GM23338 (cell line): ENCODE measurements around the gene ERC2. TPM values are rescaled to one million over a fixed set of nuclear protein-coding genes. Genes with fewer than 3 reads are reported as not detected.

Experiments
- ATAC-seq: fragments of 200-7000 bp; cut with Tn5 transposase; 3 replicates; pipeline ENCODE4 v1.9.1; 2020
- DNase-seq: peaks from one replicate; pipeline ENCODE4 v3.0.0-alpha.2; 2015; ENCODE audit warnings: low spot score
- H2AFZ ChIP-seq: fragments of 200-600 bp; sonication (generic); 2 replicates; pipeline ENCODE4 v1.8.0; 2016; ENCODE audit warnings: antibody characterized with exemption, mild to moderate bottlenecking, moderate library complexity
- H3F3A ChIP-seq: fragments of 200-600 bp; sonication (generic); replicated peaks from 2 replicates; pipeline ENCODE4 v1.8.0; 2017; ENCODE audit warnings: antibody characterized with exemption, mixed run types, low read depth
- H3K27ac ChIP-seq: fragments of 200-600 bp; sonication (generic); 2 replicates; pipeline ENCODE4 v1.6.1; 2016; ENCODE audit warnings: low read depth
- H3K27me3 ChIP-seq: fragments of 200-600 bp; sonication (generic); 2 replicates; pipeline ENCODE4 v1.8.0; 2016; ENCODE audit warnings: mild to moderate bottlenecking, mixed run types, moderate library complexity; ENCODE audit not compliant: insufficient read depth
- H3K36me3 ChIP-seq: fragments of 200-600 bp; sonication (generic); 2 replicates; pipeline ENCODE4 v1.8.0; 2016; ENCODE audit warnings: mild to moderate bottlenecking; ENCODE audit not compliant: insufficient read depth
- H3K4me1 ChIP-seq: fragments of 200-600 bp; sonication (generic); 2 replicates; pipeline ENCODE4 v1.8.0; 2016; ENCODE audit warnings: mild to moderate bottlenecking, moderate library complexity; ENCODE audit not compliant: insufficient read depth
- H3K4me2 ChIP-seq: fragments of 200-600 bp; sonication (generic); 2 replicates; pipeline ENCODE4 v1.7.1; 2017; ENCODE audit warnings: mixed run types
- H3K4me3 ChIP-seq: fragments of 200-600 bp; sonication (generic); 2 replicates; pipeline ENCODE4 v1.6.1; 2016; ENCODE audit warnings: mixed run types
- H3K79me2 ChIP-seq: fragments of 200-600 bp; sonication (generic); replicated peaks from 2 replicates; pipeline ENCODE4 v1.8.0; 2017; ENCODE audit warnings: mild to moderate bottlenecking; ENCODE audit not compliant: insufficient read depth
- H3K9me2 ChIP-seq: fragments of 200-600 bp; sonication (generic); 2 replicates; pipeline ENCODE4 v1.8.0; 2017; ENCODE audit not compliant: insufficient read depth
- H4K20me1 ChIP-seq: fragments of 200-600 bp; sonication (generic); replicated peaks from 2 replicates; pipeline ENCODE4 v1.8.0; 2017; ENCODE audit warnings: mild to moderate bottlenecking; ENCODE audit not compliant: insufficient read depth
- H3K27ac Mint-ChIP-seq: 2 replicates; pipeline ENCODE4 v1.8.0; 2020; ENCODE audit warnings: inconsistent platforms, mild to moderate bottlenecking, moderate library complexity, mixed read lengths
- H3K27me3 Mint-ChIP-seq: 3 replicates; pipeline ENCODE4 v1.8.0; 2022; ENCODE audit warnings: low read depth, mild to moderate bottlenecking, moderate library complexity, mixed read lengths, inconsistent platforms; ENCODE audit not compliant: insufficient read depth, poor library complexity
- H3K36me3 Mint-ChIP-seq: 3 replicates; pipeline ENCODE4 v1.8.0; 2021; ENCODE audit warnings: low read depth, mild to moderate bottlenecking, inconsistent platforms, moderate library complexity, mixed read lengths
- H3K4me1 Mint-ChIP-seq: 3 replicates; pipeline ENCODE4 v1.8.0; 2020; ENCODE audit warnings: mild to moderate bottlenecking, inconsistent platforms, mixed read lengths
- H3K4me3 Mint-ChIP-seq: 3 replicates; pipeline ENCODE4 v1.8.0; 2021; ENCODE audit warnings: moderate library complexity, mild to moderate bottlenecking, inconsistent platforms, mixed read lengths
- H3K9me3 Mint-ChIP-seq: 3 replicates; pipeline ENCODE4 v1.8.0; 2020; ENCODE audit warnings: moderate library complexity, mild to moderate bottlenecking, inconsistent platforms, mixed read lengths
- CREB1 ChIP-seq: fragments of 250-450 bp; sonication (Bioruptor Pico); IDR thresholded peaks from 2 replicates; pipeline ENCODE4 v1.5.0; 2020; ENCODE audit warnings: low read depth, mild to moderate bottlenecking, moderate library complexity
- EZH2 ChIP-seq: fragments of 200-600 bp; sonication (generic); IDR thresholded peaks from one replicate; pipeline ENCODE4 v1.8.0; 2017; ENCODE audit warnings: antibody characterized with exemption, mild to moderate bottlenecking, low read depth; ENCODE audit not compliant: unreplicated experiment
- EZH2phosphoT487 ChIP-seq: fragments of 200-600 bp; sonication (generic); IDR thresholded peaks from one replicate; pipeline ENCODE4 v1.8.1; 2018; ENCODE audit warnings: antibody characterized with exemption; ENCODE audit not compliant: unreplicated experiment
- JUNB ChIP-seq: IDR thresholded peaks from one replicate; pipeline ENCODE4 v1.6.1; 2016; ENCODE audit warnings: antibody characterized with exemption; ENCODE audit not compliant: unreplicated experiment
- NANOG ChIP-seq: IDR thresholded peaks from 2 replicates; pipeline ENCODE4 v1.6.1; 2016; ENCODE audit warnings: antibody characterized with exemption, borderline replicate concordance
- POLR2AphosphoS5 ChIP-seq: IDR thresholded peaks from 2 replicates; pipeline ENCODE4 v1.6.1; 2016; ENCODE audit warnings: antibody characterized with exemption, low read depth
- STAT1 ChIP-seq: IDR thresholded peaks from one replicate; pipeline ENCODE4 v1.6.1; 2016; ENCODE audit warnings: antibody characterized with exemption; ENCODE audit not compliant: unreplicated experiment
- ZNF114 ChIP-seq: fragments of 250-450 bp; sonication (Bioruptor Pico); IDR thresholded peaks from 2 replicates; pipeline ENCODE4 v1.5.0; 2020; ENCODE audit warnings: mild to moderate bottlenecking, moderate library complexity
- ZNF331 ChIP-seq: fragments of 250-450 bp; sonication (Bioruptor Pico); IDR thresholded peaks from 2 replicates; pipeline ENCODE4 v1.5.0; 2020; ENCODE audit warnings: low read depth, mild to moderate bottlenecking, moderate library complexity
- polyA plus RNA-seq: library from polyadenylated mRNA; unstranded; fragments of >200 nt; fragmentation: Nextera tagmentation; extraction: Ambion mirVana; gene quantifications from 2 replicates; pipeline ENCODE4 v1.2.1, GENCODE V29; 2016
- total RNA-seq: library from RNA; depleted of rRNA; stranded (reverse); fragments of >200 nt; shearing (Covaris generic); gene quantifications from 2 replicates; pipeline ENCODE4 v1.2.3, GENCODE V29; 2014
- TF ChIP-seq, protein P1 (sequence below), 2 experiments: fragments of 200-600 bp in 1 of 2; sonication (generic) in 1 of 2; conservative IDR thresholded peaks; 2 replicates each; pipeline versions ENCODE4 v1.5.1 to v1.6.1; 2016 to 2017; ENCODE audit warnings: antibody characterized with exemption in 2 of 2, low read depth in 2 of 2, mild to moderate bottlenecking in 2 of 2, moderate library complexity in 1 of 2
- TF ChIP-seq, protein P2 (sequence below): IDR thresholded peaks from one replicate; pipeline ENCODE4 v1.6.1; 2018; ENCODE audit warnings: antibody characterized with exemption; ENCODE audit not compliant: unreplicated experiment
- TF ChIP-seq, protein P3 (sequence below): fragments of 250-450 bp; sonication (Bioruptor Pico); IDR thresholded peaks from 2 replicates; pipeline ENCODE4 v1.5.0; 2020; ENCODE audit warnings: mild to moderate bottlenecking, moderate library complexity
- TF ChIP-seq, protein P4 (sequence below): IDR thresholded peaks from 2 replicates; pipeline ENCODE4 v1.6.1; 2016; ENCODE audit warnings: antibody characterized with exemption

ERC2 gene
- total and polyA plus RNA-seq, 2 experiments from 2014 or later, result 11.8 to 13.7 TPM

DNA sequence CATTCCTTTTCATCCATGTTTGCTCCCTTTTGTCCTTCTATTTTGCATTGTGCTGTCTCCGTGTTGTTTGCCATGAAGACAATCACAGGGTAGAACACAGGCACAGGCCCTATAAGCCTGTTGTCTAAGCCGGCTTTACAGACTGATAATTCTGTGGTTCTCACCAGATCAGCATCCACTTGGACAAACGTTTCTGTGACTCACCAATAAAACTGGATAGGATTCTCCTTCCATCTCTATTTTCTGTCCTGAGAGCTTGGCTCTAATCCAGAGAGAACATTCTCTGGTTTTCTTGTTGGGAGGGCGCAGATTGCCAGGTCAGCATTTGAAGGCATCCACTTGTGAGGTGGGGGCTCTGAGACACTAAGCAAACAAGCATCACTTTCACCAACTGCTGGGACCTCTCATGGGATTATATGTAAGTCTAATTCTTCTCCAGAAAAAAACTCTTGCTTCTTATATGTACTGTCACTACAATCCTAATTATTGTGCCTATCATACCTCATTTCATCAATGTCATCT is 101.6 kb downstream of the ERC2 start:
- Histone ChIP-seq H3K9me2 (no peaks in the 10 kb centered on the region), H3K36me3 (no peaks in the 10 kb centered on the region), H3K4me2 (no peak overlapping the region), H4K20me1 (no peaks in the 10 kb centered on the region), H2AFZ (no peak overlapping the region), H3K79me2 (no peaks in the 10 kb centered on the region), H3F3A (no peaks in the 10 kb centered on the region), H3K27me3 (no peaks in the 10 kb centered on the region), H3K27ac (no peak overlapping the region), H3K4me1 (0 out of 2 replicates have a peak, but pooled peaks cover 9% of the 10 kb centered on the region), H3K4me3 (no peak overlapping the region)
- Mint-ChIP-seq H3K4me1 (peaks cover 33% of the 10 kb centered on the region), H3K4me3 (no peak overlapping the region), H3K27ac (no peak overlapping the region), H3K36me3 (no peaks in the 10 kb centered on the region), H3K9me3 (no peaks in the 10 kb centered on the region), H3K27me3 (peaks cover 2% of the 10 kb centered on the region)
- ATAC-seq, result peak; percentile 32; the same call in 1 of the 3 replicates
- TF ChIP-seq, protein P1, sequence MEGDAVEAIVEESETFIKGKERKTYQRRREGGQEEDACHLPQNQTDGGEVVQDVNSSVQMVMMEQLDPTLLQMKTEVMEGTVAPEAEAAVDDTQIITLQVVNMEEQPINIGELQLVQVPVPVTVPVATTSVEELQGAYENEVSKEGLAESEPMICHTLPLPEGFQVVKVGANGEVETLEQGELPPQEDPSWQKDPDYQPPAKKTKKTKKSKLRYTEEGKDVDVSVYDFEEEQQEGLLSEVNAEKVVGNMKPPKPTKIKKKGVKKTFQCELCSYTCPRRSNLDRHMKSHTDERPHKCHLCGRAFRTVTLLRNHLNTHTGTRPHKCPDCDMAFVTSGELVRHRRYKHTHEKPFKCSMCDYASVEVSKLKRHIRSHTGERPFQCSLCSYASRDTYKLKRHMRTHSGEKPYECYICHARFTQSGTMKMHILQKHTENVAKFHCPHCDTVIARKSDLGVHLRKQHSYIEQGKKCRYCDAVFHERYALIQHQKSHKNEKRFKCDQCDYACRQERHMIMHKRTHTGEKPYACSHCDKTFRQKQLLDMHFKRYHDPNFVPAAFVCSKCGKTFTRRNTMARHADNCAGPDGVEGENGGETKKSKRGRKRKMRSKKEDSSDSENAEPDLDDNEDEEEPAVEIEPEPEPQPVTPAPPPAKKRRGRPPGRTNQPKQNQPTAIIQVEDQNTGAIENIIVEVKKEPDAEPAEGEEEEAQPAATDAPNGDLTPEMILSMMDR (conservative IDR thresholded peaks at IDR 0.05; ENCODE audit: low read depth in 2 of 2), result no peak
- no peak for TF ChIP-seq ZNF331 (CRISPR knock-in tag)
- TF ChIP-seq, protein P2, sequence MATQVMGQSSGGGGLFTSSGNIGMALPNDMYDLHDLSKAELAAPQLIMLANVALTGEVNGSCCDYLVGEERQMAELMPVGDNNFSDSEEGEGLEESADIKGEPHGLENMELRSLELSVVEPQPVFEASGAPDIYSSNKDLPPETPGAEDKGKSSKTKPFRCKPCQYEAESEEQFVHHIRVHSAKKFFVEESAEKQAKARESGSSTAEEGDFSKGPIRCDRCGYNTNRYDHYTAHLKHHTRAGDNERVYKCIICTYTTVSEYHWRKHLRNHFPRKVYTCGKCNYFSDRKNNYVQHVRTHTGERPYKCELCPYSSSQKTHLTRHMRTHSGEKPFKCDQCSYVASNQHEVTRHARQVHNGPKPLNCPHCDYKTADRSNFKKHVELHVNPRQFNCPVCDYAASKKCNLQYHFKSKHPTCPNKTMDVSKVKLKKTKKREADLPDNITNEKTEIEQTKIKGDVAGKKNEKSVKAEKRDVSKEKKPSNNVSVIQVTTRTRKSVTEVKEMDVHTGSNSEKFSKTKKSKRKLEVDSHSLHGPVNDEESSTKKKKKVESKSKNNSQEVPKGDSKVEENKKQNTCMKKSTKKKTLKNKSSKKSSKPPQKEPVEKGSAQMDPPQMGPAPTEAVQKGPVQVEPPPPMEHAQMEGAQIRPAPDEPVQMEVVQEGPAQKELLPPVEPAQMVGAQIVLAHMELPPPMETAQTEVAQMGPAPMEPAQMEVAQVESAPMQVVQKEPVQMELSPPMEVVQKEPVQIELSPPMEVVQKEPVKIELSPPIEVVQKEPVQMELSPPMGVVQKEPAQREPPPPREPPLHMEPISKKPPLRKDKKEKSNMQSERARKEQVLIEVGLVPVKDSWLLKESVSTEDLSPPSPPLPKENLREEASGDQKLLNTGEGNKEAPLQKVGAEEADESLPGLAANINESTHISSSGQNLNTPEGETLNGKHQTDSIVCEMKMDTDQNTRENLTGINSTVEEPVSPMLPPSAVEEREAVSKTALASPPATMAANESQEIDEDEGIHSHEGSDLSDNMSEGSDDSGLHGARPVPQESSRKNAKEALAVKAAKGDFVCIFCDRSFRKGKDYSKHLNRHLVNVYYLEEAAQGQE, result no peak
- TF ChIP-seq STAT1, result no peak
- TF ChIP-seq POLR2AphosphoS5, result no peak
- TF ChIP-seq EZH2phosphoT487, result no peak
- TF ChIP-seq ZNF114 (CRISPR knock-in tag), result no peak
- TF ChIP-seq EZH2, result no peak
- TF ChIP-seq CREB1 (CRISPR knock-in tag), result no peak
- TF ChIP-seq, protein P3, sequence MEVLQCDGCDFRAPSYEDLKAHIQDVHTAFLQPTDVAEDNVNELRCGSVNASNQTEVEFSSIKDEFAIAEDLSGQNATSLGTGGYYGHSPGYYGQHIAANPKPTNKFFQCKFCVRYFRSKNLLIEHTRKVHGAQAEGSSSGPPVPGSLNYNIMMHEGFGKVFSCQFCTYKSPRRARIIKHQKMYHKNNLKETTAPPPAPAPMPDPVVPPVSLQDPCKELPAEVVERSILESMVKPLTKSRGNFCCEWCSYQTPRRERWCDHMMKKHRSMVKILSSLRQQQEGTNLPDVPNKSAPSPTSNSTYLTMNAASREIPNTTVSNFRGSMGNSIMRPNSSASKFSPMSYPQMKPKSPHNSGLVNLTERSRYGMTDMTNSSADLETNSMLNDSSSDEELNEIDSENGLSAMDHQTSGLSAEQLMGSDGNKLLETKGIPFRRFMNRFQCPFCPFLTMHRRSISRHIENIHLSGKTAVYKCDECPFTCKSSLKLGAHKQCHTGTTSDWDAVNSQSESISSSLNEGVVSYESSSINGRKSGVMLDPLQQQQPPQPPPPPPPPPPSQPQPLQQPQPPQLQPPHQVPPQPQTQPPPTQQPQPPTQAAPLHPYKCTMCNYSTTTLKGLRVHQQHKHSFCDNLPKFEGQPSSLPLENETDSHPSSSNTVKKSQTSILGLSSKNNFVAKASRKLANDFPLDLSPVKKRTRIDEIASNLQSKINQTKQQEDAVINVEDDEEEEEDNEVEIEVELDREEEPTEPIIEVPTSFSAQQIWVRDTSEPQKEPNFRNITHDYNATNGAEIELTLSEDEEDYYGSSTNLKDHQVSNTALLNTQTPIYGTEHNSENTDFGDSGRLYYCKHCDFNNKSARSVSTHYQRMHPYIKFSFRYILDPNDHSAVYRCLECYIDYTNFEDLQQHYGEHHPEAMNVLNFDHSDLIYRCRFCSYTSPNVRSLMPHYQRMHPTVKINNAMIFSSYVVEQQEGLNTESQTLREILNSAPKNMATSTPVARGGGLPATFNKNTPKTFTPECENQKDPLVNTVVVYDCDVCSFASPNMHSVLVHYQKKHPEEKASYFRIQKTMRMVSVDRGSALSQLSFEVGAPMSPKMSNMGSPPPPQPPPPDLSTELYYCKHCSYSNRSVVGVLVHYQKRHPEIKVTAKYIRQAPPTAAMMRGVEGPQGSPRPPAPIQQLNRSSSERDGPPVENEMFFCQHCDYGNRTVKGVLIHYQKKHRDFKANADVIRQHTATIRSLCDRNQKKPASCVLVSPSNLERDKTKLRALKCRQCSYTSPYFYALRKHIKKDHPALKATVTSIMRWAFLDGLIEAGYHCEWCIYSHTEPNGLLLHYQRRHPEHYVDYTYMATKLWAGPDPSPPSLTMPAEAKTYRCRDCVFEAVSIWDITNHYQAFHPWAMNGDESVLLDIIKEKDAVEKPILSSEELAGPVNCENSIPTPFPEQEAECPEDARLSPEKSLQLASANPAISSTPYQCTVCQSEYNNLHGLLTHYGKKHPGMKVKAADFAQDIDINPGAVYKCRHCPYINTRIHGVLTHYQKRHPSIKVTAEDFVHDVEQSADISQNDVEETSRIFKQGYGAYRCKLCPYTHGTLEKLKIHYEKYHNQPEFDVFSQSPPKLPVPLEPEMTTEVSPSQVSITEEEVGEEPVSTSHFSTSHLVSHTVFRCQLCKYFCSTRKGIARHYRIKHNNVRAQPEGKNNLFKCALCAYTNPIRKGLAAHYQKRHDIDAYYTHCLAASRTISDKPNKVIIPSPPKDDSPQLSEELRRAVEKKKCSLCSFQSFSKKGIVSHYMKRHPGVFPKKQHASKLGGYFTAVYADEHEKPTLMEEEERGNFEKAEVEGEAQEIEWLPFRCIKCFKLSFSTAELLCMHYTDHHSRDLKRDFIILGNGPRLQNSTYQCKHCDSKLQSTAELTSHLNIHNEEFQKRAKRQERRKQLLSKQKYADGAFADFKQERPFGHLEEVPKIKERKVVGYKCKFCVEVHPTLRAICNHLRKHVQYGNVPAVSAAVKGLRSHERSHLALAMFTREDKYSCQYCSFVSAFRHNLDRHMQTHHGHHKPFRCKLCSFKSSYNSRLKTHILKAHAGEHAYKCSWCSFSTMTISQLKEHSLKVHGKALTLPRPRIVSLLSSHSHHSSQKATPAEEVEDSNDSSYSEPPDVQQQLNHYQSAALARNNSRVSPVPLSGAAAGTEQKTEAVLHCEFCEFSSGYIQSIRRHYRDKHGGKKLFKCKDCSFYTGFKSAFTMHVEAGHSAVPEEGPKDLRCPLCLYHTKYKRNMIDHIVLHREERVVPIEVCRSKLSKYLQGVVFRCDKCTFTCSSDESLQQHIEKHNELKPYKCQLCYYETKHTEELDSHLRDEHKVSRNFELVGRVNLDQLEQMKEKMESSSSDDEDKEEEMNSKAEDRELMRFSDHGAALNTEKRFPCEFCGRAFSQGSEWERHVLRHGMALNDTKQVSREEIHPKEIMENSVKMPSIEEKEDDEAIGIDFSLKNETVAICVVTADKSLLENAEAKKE (CRISPR knock-in tag), result no peak
- no peak for TF ChIP-seq NANOG
- TF ChIP-seq, protein P4, sequence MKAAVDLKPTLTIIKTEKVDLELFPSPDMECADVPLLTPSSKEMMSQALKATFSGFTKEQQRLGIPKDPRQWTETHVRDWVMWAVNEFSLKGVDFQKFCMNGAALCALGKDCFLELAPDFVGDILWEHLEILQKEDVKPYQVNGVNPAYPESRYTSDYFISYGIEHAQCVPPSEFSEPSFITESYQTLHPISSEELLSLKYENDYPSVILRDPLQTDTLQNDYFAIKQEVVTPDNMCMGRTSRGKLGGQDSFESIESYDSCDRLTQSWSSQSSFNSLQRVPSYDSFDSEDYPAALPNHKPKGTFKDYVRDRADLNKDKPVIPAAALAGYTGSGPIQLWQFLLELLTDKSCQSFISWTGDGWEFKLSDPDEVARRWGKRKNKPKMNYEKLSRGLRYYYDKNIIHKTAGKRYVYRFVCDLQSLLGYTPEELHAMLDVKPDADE, result no peak
- no peak for TF ChIP-seq JUNB
- no peak for DNase-seq
